HEK293T (cell line): Measurements from ENCODE around the gene CACNG3.

ENCODE experiments used
- FOXK2 ChIP-seq: fragments of 450-650 bp; IDR thresholded peaks from 2 replicates; pipeline ENCODE4 v1.6.1; 2016; ENCODE audit warnings: mild to moderate bottlenecking
- SP1 ChIP-seq: fragments of 450-650 bp; IDR thresholded peaks from 2 replicates; pipeline ENCODE4 v1.6.1; 2017
- TARDBP ChIP-seq: fragments of 450-650 bp; IDR thresholded peaks from 2 replicates; pipeline ENCODE4 v1.6.1; 2016

GRCh38 chr16:24346734-24347133 lies 90.6 kb downstream of the CACNG3 start:
- TF ChIP-seq SP1 (no peak), TARDBP (no peak), FOXK2 (no peak)
